ENCODE data around the gene RLN1. TPM values are rescaled to one million over a fixed set of nuclear protein-coding genes. Genes with fewer than 3 reads are reported as not detected.
"Not testable (repeated sequence)": the region's sequence is repeated elsewhere in the genome, so short reads cannot be mapped to it uniquely, and the experiment has no call there.

Gene RLN1
- total and polyA plus RNA-seq, 2 of the 13 experiments (the other 11 are each of a cell fraction or from before 2014, with no cell fraction given), result not detected

- TF ChIP-seq CBX2 (IDR thresholded peaks at IDR 0.05; ENCODE audit: low read depth, low read length) (no peak), CBX2 (CRISPR knock-in tag; IDR thresholded peaks at IDR 0.05; ENCODE audit: low read depth) (no peak), SALL2 (CRISPR knock-in tag; IDR thresholded peaks at IDR 0.05) (no peak), SSRP1 (CRISPR knock-in tag; IDR thresholded peaks at IDR 0.05) (no peak), SIX1 (CRISPR knock-in tag; IDR thresholded peaks at IDR 0.05; ENCODE audit: borderline replicate concordance) (no peak), ZFP82 (CRISPR knock-in tag; IDR thresholded peaks at IDR 0.05; ENCODE audit: borderline replicate concordance) (no peak)
- TF ChIP-seq, protein P1, sequence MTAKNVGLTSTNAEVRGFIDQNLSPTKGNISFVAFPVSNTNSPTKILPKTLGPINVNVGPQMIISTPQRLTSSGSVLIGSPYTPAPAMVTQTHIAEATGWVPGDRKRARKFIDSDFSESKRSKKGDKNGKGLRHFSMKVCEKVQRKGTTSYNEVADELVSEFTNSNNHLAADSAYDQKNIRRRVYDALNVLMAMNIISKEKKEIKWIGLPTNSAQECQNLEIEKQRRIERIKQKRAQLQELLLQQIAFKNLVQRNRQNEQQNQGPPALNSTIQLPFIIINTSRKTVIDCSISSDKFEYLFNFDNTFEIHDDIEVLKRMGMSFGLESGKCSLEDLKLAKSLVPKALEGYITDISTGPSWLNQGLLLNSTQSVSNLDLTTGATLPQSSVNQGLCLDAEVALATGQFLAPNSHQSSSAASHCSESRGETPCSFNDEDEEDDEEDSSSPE (CRISPR knock-in tag; IDR thresholded peaks at IDR 0.05), result no peak
Observed at GRCh38 chr9:5326893-5327548, 12.7 kb downstream of the RLN1 start (continued).

GRCh38 chr9:5326187-5326586, 13.5 kb downstream of the RLN1 start:
- Histone ChIP-seq H3K79me2 (ENCODE audit: insufficient read depth, low read length) (no peaks in the 10 kb centered on the region), H3K36me3 (replicated peaks in 1 of 2; ENCODE audit: control insufficient read depth in 1 of 2, insufficient read depth in 2 of 2, low read length in 2 of 2) (no peaks in the 10 kb centered on the region), H3K9me3 (ENCODE audit: low read length) (no peaks in the 10 kb centered on the region), H4K20me1 (ENCODE audit: insufficient read depth, low read length) (no peaks in the 10 kb centered on the region), H2AFZ (ENCODE audit: low read length) (no peak overlapping the region), H3K27ac (ENCODE audit: extremely low read length, insufficient read depth, low read length) (no peak overlapping the region), H3K27me3 (ENCODE audit: control insufficient read depth in 1 of 2, insufficient read depth in 2 of 2, low read length in 2 of 2) (0 out of 5 replicates have a peak, but pooled peaks cover 0 to 2% of the 10 kb centered on the region in 2 experiments), H3K4me3 (replicated peaks in 1 of 3; ENCODE audit: insufficient read depth in 1 of 3, low read depth in 2 of 3, low read length in 3 of 3) (no peak overlapping the region), H3K9ac (ENCODE audit: insufficient read depth, low read depth, low read length) (no peak overlapping the region), H3K4me2 (ENCODE audit: low read depth, low read length) (no peak overlapping the region), H3K4me1 (ENCODE audit: insufficient read depth, low read length) (no peaks in the 10 kb centered on the region)
- CTCF ChIA-PET (ENCODE audit: low intra/inter-chr PET ratio, low total read pairs), result no interaction called here
- no TSS peak for BruUV-seq (replicated peaks)
- no peak for TF ChIP-seq RFX1 (IDR thresholded peaks at IDR 0.05)
- TF ChIP-seq ATF7 (IDR thresholded peaks at IDR 0.05), result no peak
- no peak for TF ChIP-seq ATF7 (CRISPR knock-in tag; IDR thresholded peaks at IDR 0.05)
- FAIRE-seq, result no peak
- DNase-seq (ENCODE audit: low spot score), result no peak
- intact Hi-C loops (cut with micrococcal nuclease; ENCODE audit: unreplicated experiment), result no loop called here
- in situ Hi-C loops (cut with HindIII; ENCODE audit: extremely low pct_ligation_motif_present, low pct_unique_long_range_greater_than_20kb), result no loop called here
- POLR2A ChIA-PET, result no interaction called here
- no peak for ATAC-seq

- intact Hi-C loops (cut with micrococcal nuclease; ENCODE audit: unreplicated experiment); FAIRE-seq; H3K27ac ChIP-seq (ENCODE audit: extremely low read length, insufficient read depth, low read length): not testable (repeated sequence)
Observed at GRCh38 chr9:5321601-5322000, 18.1 kb downstream of the RLN1 start.

More at GRCh38 chr9:5321601-5322000, 18.1 kb downstream of the RLN1 start:
- H3K79me2 ChIP-seq (ENCODE audit: insufficient read depth, low read length); POLR2A ChIA-PET; H4K20me1 ChIP-seq (ENCODE audit: insufficient read depth, low read length); H3K4me1 ChIP-seq (ENCODE audit: insufficient read depth, low read length); H3K36me3 ChIP-seq (replicated peaks in 1 of 2; ENCODE audit: control insufficient read depth in 1 of 2, insufficient read depth in 2 of 2, low read length in 2 of 2); CTCF ChIA-PET (ENCODE audit: low intra/inter-chr PET ratio, low total read pairs); ATAC-seq; H3K9ac ChIP-seq (ENCODE audit: insufficient read depth, low read depth, low read length); H3K4me3 ChIP-seq (replicated peaks in 1 of 3; ENCODE audit: insufficient read depth in 1 of 3, low read depth in 2 of 3, low read length in 3 of 3); H3K4me2 ChIP-seq (ENCODE audit: low read depth, low read length); H2AFZ ChIP-seq (ENCODE audit: low read length); H3K27me3 ChIP-seq (ENCODE audit: control insufficient read depth in 1 of 2, insufficient read depth in 2 of 2, low read length in 2 of 2); in situ Hi-C loops (cut with HindIII; ENCODE audit: extremely low pct_ligation_motif_present, low pct_unique_long_range_greater_than_20kb); BruUV-seq (replicated peaks); H3K9me3 ChIP-seq (ENCODE audit: low read length); DNase-seq (ENCODE audit: low spot score): not testable (repeated sequence)
- WGBS (ENCODE audit: low lambda C conversion rate), result 0% methylated on average over 1 of the region's 1 CpG

Measured in HepG2 (cell line).